A673 (cell line): ENCODE data around the gene WDR37.

Experiments used
- CTCF ChIP-seq: fragments of 300-800, 200-600 bp; sonication (generic); conservative IDR thresholded peaks from 2 replicates; pipeline ENCODE4 v1.5.1; 2017; ENCODE audit warnings: low read depth, mild to moderate bottlenecking, antibody characterized with exemption, low read length, moderate library complexity, mixed read lengths
- EZH2 ChIP-seq: fragments of 200-600 bp; sonication (generic); IDR thresholded peaks from 2 replicates; pipeline ENCODE4 v1.6.1; 2017; ENCODE audit warnings: borderline replicate concordance, low read depth, mild to moderate bottlenecking, mixed read lengths, antibody characterized with exemption, low read length; ENCODE audit not compliant: poor library complexity, severe bottlenecking

- TF ChIP-seq EZH2 = no peak
- no peak for TF ChIP-seq CTCF
These were observed 114.6 kb downstream of the WDR37 start for GRCh38 chr10:1170867-1171180.
